LoVo (cell line): Measurements from ENCODE around the gene HTR3B.
"Not testable (repeated sequence)": the region's sequence is repeated elsewhere in the genome, so short reads cannot be mapped to it uniquely, and the experiment has no call there.

Experiments used
- DNase-seq: peaks from one replicate; pipeline ENCODE4 v3.0.0-alpha.2; 2016; ENCODE audit warnings: low spot score

Gene HTR3B

DNA sequence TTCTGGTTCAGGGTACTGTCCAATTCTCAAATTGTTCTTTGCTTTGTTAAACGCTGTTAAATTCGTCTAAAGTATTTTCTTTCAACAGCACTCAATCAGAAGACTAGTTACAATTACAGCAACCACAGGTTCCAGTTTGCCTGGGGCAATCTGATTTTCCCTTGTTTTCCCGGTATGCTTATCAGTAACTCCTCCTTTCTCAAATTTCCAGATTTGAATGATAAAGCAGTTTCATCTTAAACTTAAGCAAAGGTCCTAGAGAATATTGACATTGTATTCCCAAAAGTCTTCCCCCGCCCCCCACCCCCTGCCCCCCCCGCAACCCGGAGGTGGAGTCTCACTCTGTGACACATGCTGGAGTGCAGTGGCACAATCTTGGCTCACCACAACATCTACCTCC lies 18.7 kb upstream of the HTR3B start:
- no peak for DNase-seq

GRCh38 chr11:113888848-113889247 lies 15.7 kb upstream of the HTR3B start:
- DNase-seq, result no peak

GRCh38 chr11:113894421-113894996 lies 10.1 kb upstream of the HTR3B start:
- DNase-seq, result no peak

DNA sequence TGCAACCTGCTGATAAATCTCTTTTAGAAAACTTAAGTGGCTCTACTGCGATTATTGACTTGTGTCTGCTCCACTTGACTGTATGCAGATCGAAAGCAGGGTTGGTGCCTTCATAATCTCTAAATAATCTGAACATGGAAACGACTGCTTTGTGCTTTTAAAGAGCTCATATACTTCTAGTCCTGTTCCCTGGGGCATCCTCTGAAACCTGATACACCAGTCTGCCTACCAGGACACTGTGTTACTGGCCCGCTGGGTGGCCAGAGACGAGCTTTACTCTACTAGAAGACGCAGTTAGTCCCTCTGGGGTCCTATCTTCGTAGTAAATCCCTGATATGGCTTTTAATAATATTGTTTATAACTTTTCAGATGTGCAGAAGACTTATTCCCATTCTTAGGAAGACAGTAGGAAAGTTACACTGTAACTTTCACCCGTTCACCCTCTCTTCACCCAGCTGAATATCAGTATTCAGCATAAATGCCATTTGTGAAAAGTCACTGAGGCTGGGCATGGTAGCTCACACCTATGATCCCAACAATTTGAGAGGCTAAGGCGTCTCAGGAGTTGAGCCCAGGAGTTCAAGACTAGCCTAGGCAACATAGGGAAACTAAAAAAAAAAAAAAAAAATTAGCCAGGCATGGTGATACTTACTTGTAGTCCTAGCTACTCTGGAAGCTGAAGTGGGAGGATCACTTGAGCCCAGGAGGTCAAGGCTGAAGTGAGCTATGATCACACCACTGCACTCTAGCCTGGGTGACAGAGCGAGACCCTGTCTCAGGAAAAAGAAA lies 9.0 kb upstream of the HTR3B start:
- no peak for DNase-seq

DNA sequence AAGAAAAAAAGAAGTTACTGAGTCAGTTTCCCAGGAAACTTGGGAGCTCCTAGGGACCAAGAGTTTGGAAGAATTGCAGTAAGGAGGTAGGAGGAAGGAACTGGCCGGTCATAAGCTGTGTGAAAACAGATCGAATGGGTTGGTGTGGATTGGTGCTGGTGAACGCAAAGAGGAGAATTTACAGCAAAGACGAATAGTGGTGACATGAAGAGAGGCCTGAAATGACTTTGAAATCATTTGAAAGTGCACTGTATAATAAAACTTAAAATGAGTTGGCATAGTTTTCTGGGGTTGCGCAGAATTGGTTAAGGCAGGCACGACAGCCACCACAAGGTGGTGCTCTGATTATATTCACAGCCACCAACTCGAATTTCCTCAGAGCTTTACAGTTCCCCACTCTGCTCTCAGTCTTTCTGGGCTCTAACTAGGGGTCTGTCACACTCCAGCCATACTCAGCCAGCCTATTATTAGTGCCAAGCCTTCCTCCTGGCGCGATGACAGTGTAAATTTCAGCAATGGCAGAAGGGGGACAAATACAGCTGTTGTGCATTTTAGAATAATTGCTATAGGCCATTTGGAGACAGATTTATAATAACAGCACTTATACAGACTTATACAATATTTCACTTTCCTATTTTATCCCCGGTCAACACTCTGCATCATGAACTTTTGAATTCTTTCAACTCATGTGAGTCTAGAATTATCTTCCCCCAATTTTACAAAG lies 8.3 kb upstream of the HTR3B start:
- DNase-seq, result no peak

DNA sequence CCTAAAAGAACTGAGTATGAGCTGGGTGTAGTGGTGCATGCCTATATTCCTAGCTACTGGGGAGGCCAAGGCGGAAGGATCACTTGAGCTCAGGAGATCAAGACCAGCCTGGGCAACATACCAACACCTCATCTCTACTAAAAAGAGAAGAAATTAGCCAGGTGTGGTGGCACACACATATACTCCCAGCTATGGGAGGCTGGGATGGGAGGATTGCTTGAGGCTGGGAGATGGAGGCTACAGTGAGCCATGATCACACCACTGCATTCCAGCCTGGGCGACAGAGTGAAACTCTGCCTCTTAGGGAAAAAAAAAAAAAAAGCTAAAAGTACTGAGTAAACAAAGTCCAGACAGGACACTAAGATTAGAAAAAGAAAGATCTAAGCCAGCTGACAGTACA lies 3.5 kb upstream of the HTR3B start:
- DNase-seq, result no peak

- DNase-seq, result peak; percentile 31
These were observed 1.4 kb downstream of the HTR3B start for GRCh38 chr11:113906038-113906437.

- DNase-seq, result no peak
These were observed 1.9 kb downstream of the HTR3B start for GRCh38 chr11:113906516-113906915.

GRCh38 chr11:113907152-113907551 lies 2.6 kb downstream of the HTR3B start:
- DNase-seq, result no peak

- DNase-seq, result no peak
These were observed 3.1 kb downstream of the HTR3B start for GRCh38 chr11:113907681-113908080.

DNA sequence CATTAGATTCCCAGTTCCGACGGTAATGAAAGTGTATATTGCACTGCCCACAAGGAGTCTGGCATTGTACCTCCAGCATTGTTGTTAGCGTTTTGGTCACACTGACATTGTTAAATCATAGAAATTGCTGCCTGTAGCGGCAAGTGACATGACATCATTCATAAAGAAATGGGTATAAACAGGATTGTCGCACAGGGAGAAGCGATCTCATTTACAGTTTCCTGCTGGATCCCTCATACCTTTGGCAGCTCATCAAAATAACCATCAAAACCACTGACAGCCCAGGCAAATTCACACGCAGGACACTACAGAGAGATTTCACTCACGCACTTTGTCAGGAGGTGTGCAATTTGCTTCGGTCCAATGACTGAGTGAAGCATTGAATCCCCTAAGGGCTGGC lies 3.5 kb downstream of the HTR3B start:
- DNase-seq, result no peak

DNA sequence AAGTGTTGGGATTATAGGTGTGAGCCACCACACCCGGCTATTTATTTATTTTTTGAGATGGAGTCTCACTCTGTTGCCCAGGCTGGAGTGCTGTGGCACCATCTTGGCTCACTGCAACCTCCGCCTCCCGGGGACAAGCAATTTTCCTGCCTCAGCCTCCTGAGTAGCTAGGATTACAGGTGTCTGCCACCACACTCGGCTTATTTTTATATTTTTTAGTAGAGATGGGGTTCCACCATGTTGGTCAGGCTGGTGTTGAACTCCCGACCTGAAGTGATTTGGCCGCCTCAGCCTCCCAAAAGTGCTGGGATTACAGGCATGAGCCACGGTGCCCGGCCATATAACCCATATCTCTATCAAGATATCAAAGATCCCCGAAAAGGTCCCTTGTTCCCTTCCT lies 6.9 kb downstream of the HTR3B start:
- DNase-seq, result not testable (repeated sequence)

DNA sequence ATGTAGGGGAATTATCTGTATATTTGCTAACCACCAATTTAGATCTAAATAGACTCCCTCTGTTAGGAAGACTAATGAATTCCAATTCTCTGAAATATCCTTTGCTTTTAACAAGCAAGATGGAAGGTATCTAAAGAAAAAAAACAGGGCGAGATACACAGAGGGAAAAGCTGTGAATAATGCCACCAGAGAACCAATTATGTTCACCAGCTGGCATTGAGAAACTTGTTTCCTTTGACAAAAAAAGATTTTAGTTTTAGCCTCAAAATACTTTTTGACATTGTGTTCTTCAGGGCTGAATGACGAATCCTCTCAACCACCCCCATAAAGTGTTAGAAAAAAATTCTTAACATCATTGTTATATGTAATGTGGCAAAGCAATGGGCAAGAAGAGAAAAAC lies 19.0 kb downstream of the HTR3B start:
- no peak for DNase-seq

DNA sequence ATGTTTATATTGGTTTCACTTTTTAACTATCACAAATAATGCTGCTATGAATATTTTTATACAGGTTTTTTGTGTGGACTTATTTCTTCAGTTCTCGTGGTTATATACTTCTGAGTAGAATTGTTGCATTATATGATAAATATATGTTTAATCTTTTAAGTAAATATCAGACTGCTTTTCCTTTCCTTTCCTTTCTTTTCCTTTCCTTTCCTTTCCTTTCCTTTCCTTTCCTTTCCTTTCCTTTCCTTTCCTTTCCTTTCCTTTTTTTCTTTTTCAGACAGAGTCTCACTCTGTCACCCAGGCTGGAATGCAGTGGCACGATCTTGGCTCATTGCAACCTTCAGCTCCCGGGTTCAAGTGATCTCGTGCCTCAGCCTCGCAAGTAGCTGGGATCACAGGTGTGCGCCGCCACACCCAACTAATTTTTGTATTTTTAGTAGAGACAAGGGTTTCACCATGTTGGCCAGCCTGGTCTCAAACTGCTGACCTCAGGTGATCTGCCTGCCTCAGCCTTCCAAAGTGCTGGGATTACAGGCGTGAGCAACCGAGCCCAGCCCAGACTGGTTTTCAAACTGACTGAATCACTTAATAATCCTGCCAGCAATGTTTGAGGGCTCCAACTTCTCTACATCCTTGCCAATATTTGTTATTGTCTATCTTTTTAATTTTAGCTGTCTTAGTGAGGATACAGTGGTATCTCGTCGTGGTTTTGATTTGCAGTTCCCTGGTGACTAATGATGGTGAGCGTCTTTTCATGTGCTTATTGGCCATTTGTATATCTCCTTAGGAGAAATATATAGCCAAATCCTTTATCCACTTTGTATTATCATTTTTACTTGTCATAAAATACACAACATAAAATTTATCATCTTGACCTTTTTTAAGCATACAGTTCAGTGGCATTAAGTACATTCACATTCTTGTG lies 21.9 kb downstream of the HTR3B start:
- DNase-seq, result peak; percentile 8

- no peak for DNase-seq
These were observed 23.7 kb downstream of the HTR3B start for GRCh38 chr11:113928311-113928710.

DNA sequence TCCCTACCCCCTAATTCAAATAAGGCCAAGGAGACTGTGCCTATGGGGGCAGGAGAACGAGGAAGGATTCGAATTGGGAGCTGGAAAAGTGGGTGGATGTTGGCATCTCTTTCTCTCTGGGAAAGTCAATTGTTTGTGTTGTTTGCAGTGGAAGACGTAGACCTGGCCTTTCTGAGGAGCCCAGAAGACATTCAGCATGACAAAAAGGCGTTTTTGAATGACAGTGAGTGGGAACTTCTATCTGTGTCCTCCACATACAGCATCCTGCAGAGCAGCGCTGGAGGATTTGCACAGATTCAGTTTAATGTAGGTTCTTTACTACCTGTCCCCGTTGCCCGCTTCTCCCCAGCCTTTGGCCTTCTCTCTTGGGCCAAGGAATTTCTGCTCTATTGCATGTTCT lies 28.2 kb downstream of the HTR3B start:
- DNase-seq, result no peak

GRCh38 chr11:113934193-113934592 lies 29.6 kb downstream of the HTR3B start:
- not testable (repeated sequence) for DNase-seq

GRCh38 chr11:113934761-113935160 lies 30.2 kb downstream of the HTR3B start:
- DNase-seq, result no peak

GRCh38 chr11:113935858-113936257 lies 31.3 kb downstream of the HTR3B start:
- no peak for DNase-seq

DNA sequence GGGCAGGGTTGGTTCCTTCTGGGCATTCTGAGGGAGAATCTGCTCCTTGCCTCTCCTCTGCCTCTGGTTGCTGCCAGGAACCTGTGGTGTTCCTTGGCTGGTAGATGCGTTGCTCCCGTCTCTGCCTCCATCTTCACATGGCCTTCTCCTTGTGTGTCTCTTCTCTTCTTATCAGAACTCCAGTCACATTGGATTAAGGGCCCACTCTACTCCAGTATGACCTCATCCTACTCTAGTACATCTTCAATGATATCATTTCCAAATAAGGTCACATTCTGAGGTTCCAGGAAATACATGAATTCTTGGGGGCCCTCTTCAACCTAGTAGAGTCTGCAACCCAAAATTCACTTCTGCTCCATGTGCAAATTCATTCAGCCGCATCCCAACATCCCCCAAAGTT lies 33.3 kb downstream of the HTR3B start:
- DNase-seq, result no peak

GRCh38 chr11:113942256-113942655 lies 37.7 kb downstream of the HTR3B start:
- DNase-seq, result no peak

GRCh38 chr11:113946162-113946561 lies 41.6 kb downstream of the HTR3B start:
- not testable (repeated sequence) for DNase-seq
